Measurements from ENCODE around the gene MORC1. TPM values are rescaled to one million over a fixed set of nuclear protein-coding genes. Genes with fewer than 3 reads are reported as not detected.

The MORC1 gene
- total RNA-seq, 1 experiment from 2014 or later = not detected

- ATAC-seq = no peak
- BruUV-seq (replicated peaks) = no TSS peak
- CTCF ChIA-PET = no interaction called here
These were observed 164.7 kb downstream of the MORC1 start for GRCh38 chr3:108953210-108953609.

GRCh38 chr3:108951820-108952501 is 166.0 kb downstream of the MORC1 start:
- Histone ChIP-seq H3K36me3 (ENCODE audit: control insufficient read depth, insufficient read depth, low read length) (no peaks in the 10 kb centered on the region), H3K27me3 (ENCODE audit: control insufficient read depth, insufficient read depth, low read length) (no peaks in the 10 kb centered on the region; the same call in 1 of the 2 replicates), H3K4me1 (ENCODE audit: control insufficient read depth, insufficient read depth, low read length) (no peaks in the 10 kb centered on the region), H3K4me3 (ENCODE audit: low read depth in 2 of 2, low read length in 2 of 2) (no peak overlapping the region), H3K27ac (ENCODE audit: low read length) (no peak overlapping the region), H3K9me3 (ENCODE audit: control insufficient read depth, insufficient read depth, low read depth, low read length) (no peaks in the 10 kb centered on the region)
- ChIA-PET POLR2A (no interaction called here), CTCF (no interaction called here)
- in situ Hi-C loops (cut with HindIII; ENCODE audit: low pct_unique_long_range_greater_than_20kb, low sequenced_read_pairs) = no loop called here
- no peak for DNase-seq (ENCODE audit: low read depth, low spot score)
- no TSS peak for BruUV-seq (replicated peaks)
- no peak for ATAC-seq
- TF ChIP-seq SIN3A (IDR thresholded peaks at IDR 0.05; ENCODE audit: borderline replicate concordance, insufficient read depth, low read depth, low read length) (no peak), POLR2AphosphoS5 (IDR thresholded peaks at IDR 0.05; ENCODE audit: low read depth, low read length) (no peak)
- TF ChIP-seq, protein P1, sequence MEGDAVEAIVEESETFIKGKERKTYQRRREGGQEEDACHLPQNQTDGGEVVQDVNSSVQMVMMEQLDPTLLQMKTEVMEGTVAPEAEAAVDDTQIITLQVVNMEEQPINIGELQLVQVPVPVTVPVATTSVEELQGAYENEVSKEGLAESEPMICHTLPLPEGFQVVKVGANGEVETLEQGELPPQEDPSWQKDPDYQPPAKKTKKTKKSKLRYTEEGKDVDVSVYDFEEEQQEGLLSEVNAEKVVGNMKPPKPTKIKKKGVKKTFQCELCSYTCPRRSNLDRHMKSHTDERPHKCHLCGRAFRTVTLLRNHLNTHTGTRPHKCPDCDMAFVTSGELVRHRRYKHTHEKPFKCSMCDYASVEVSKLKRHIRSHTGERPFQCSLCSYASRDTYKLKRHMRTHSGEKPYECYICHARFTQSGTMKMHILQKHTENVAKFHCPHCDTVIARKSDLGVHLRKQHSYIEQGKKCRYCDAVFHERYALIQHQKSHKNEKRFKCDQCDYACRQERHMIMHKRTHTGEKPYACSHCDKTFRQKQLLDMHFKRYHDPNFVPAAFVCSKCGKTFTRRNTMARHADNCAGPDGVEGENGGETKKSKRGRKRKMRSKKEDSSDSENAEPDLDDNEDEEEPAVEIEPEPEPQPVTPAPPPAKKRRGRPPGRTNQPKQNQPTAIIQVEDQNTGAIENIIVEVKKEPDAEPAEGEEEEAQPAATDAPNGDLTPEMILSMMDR (IDR thresholded peaks at IDR 0.05) = no peak
- intact Hi-C loops (cut with micrococcal nuclease; ENCODE audit: unreplicated experiment) = no loop called here

More at GRCh38 chr3:108953210-108953609, 164.7 kb downstream of the MORC1 start:
- H3K27ac ChIP-seq (ENCODE audit: low read length) = no peak overlapping the region
- H3K4me3 ChIP-seq (ENCODE audit: low read depth in 2 of 2, low read length in 2 of 2) = no peak overlapping the region
- no peak for DNase-seq (ENCODE audit: low read depth, low spot score)
- POLR2A ChIA-PET = no interaction called here
- no peaks in the 10 kb centered on the region; the same call in 1 of the 2 replicates for H3K27me3 ChIP-seq (ENCODE audit: control insufficient read depth, insufficient read depth, low read length)
- intact Hi-C loops (cut with micrococcal nuclease; ENCODE audit: unreplicated experiment) = no loop called here
- H3K4me1 ChIP-seq (ENCODE audit: control insufficient read depth, insufficient read depth, low read length) = no peaks in the 10 kb centered on the region
- no peaks in the 10 kb centered on the region for H3K36me3 ChIP-seq (ENCODE audit: control insufficient read depth, insufficient read depth, low read length)
- TF ChIP-seq TCF7L2 (IDR thresholded peaks at IDR 0.05; ENCODE audit: low read depth, low read length) (no peak), POLR2AphosphoS5 (IDR thresholded peaks at IDR 0.05; ENCODE audit: low read depth, low read length) (no peak), SIN3A (IDR thresholded peaks at IDR 0.05; ENCODE audit: borderline replicate concordance, insufficient read depth, low read depth, low read length) (no peak), REST (IDR thresholded peaks at IDR 0.05; ENCODE audit: insufficient read depth in 1 of 2, low read depth in 2 of 2, low read length in 1 of 2) (no peak)
- TF ChIP-seq, protein P1 (IDR thresholded peaks at IDR 0.05) = no peak
- no peaks in the 10 kb centered on the region for H3K9me3 ChIP-seq (ENCODE audit: control insufficient read depth, insufficient read depth, low read depth, low read length)
- in situ Hi-C loops (cut with HindIII; ENCODE audit: low pct_unique_long_range_greater_than_20kb, low sequenced_read_pairs) = no loop called here

All from Panc1 (cell line).